Measurements from ENCODE around the gene PLS1.
"Not testable (repeated sequence)": the region's sequence is repeated elsewhere in the genome, so short reads cannot be mapped to it uniquely, and the experiment has no call there.

Gene PLS1

GRCh38 chr3:142734834-142735233 lies 138.6 kb downstream of the PLS1 start:
- TF ChIP-seq, protein P1, sequence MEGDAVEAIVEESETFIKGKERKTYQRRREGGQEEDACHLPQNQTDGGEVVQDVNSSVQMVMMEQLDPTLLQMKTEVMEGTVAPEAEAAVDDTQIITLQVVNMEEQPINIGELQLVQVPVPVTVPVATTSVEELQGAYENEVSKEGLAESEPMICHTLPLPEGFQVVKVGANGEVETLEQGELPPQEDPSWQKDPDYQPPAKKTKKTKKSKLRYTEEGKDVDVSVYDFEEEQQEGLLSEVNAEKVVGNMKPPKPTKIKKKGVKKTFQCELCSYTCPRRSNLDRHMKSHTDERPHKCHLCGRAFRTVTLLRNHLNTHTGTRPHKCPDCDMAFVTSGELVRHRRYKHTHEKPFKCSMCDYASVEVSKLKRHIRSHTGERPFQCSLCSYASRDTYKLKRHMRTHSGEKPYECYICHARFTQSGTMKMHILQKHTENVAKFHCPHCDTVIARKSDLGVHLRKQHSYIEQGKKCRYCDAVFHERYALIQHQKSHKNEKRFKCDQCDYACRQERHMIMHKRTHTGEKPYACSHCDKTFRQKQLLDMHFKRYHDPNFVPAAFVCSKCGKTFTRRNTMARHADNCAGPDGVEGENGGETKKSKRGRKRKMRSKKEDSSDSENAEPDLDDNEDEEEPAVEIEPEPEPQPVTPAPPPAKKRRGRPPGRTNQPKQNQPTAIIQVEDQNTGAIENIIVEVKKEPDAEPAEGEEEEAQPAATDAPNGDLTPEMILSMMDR (conservative IDR thresholded peaks at IDR 0.05; ENCODE audit: low read depth, low read length): no peak
- no peak for DNase-seq (ENCODE audit: low read depth)
- H3K4me3 ChIP-seq (ENCODE audit: low read length): no peak overlapping the region

DNA sequence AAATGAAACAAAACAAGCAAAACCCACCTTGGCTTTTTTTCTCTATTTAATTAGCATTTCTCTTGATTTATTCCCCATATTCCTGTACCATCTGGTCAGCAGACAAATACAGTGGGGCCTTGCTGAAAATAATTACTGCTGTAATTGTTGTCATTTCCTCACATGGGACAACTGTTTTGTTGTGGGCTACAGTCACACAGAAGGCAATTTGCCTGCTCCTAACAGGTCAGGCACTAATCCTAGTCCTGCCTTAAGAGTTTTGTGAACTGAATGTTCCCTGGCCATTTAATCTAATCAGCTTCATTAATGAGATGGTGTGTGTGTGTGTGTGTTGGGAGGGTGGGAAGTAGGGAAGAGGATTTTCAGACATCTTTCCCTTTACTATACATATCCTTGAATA lies 139.3 kb downstream of the PLS1 start:
- no peak for DNase-seq (ENCODE audit: low read depth)
- H3K4me3 ChIP-seq (ENCODE audit: low read length): no peak overlapping the region
- TF ChIP-seq, protein P1 (conservative IDR thresholded peaks at IDR 0.05; ENCODE audit: low read depth, low read length): no peak

DNA sequence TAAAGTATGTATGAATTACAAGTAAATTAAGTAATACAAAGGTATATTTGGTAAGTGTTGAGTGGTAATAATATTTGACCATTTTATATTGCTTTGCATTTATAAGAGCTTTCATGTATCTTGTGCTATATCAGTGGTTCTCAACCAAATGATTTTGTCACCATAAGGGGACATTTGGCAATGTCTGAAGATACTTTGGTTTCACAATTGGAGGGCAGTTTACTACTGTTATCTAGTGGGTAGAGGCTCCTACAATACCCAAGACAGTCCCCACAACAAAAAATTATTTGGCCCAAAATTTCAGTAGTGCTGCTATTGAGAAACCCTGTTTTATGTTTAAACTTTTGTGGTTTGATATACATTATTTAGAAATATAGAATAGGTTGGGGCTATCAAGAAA lies 142.2 kb downstream of the PLS1 start:
- TF ChIP-seq, protein P1 (conservative IDR thresholded peaks at IDR 0.05; ENCODE audit: low read depth, low read length): no peak
- no peak for DNase-seq (ENCODE audit: low read depth)
- H3K4me3 ChIP-seq (ENCODE audit: low read length): no peak overlapping the region

DNA sequence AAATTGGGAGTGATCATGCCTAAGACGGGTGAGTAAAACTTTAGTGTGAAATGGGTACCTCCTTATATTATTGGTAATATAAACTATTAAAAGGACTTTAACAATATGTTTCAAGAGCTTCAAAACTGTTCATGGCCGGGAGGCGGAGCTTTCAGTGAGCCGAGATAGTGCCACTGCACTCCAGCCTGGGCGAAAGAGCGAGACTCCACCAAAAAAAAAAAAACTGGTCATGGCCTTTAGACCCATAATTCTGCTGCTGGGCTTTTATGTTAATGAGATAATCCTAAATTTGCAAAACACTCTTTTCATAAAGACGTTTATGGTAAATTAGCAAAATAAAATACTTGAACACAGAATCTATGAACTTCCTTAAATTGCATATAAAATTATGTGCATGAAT lies 150.5 kb downstream of the PLS1 start:
- TF ChIP-seq, protein P1 (conservative IDR thresholded peaks at IDR 0.05; ENCODE audit: low read depth, low read length): no peak

DNA sequence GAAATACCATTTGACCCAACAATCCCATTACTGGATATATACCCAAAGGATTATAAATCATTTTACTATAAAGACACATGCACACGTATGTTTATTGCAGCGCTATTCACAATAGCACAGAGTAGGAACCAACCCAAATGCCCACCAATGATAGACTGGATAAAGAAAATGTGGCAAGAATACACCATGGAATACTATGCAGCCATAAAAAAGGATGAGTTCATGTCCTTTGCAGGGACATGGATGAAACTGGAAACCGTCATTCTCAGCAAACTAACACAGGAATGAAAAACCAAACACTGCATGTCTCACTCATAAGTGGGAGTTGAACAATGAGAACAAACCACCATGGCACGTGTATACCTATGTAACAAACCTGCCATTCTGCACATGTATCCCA lies 154.3 kb downstream of the PLS1 start:
- not testable (repeated sequence) for DNase-seq (ENCODE audit: low read depth); H3K4me3 ChIP-seq (ENCODE audit: low read length)

More for the DNA sequence above, 150.5 kb downstream of the PLS1 start:
- H3K4me3 ChIP-seq (ENCODE audit: low read length): no peak overlapping the region
- no peak for DNase-seq (ENCODE audit: low read depth)

DNA sequence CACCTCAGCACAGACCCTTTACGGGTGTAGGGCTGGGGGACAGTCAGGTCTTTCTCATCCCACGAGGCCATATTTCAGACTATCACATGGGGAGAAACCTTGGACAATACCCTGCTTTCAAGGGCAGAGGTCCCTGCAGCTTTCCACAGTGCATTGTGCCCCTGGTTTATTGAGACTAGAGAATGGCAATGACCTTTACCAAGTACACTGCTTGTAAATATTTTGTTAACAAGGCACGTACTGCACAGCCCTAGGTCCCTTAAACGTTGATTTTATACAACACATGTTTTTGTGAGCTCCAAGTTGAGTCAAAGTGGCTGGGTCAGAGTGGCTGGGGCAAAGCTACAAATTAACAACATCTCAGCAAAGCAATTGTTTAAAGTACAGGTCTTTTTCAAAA lies 156.4 kb downstream of the PLS1 start:
- not testable (repeated sequence) for DNase-seq (ENCODE audit: low read depth); H3K4me3 ChIP-seq (ENCODE audit: low read length)

GRCh38 chr3:142754494-142754893 lies 158.3 kb downstream of the PLS1 start:
- no peak overlapping the region for H3K4me3 ChIP-seq (ENCODE audit: low read length)
- no peak for DNase-seq (ENCODE audit: low read depth)
- TF ChIP-seq, protein P1 (conservative IDR thresholded peaks at IDR 0.05; ENCODE audit: low read depth, low read length): no peak

All from retinal pigment epithelial cell (primary cell).